H9 (cell line): ENCODE data around the gene PKD2L1. TPM values are rescaled to one million over a fixed set of nuclear protein-coding genes. Genes with fewer than 3 reads are reported as not detected.

Source experiments
- DNase-seq: peaks from one replicate; pipeline ENCODE4 v3.0.0-alpha.2; 2017
- H2AFZ ChIP-seq: one replicate; pipeline ENCODE4 v1.6.1; 2013; ENCODE audit warnings: mild to moderate bottlenecking, low read length, control low read depth, moderate library complexity
- H2AK5ac ChIP-seq: 2 replicates; pipeline ENCODE4 v1.6.1; 2013; ENCODE audit warnings: low read length, control low read depth, mixed read lengths; ENCODE audit not compliant: insufficient read length
- H2BK120ac ChIP-seq: one replicate; pipeline ENCODE4 v1.6.1; 2013; ENCODE audit warnings: low read depth, mild to moderate bottlenecking, low read length, control low read depth, inconsistent platforms; ENCODE audit not compliant: poor library complexity, severe bottlenecking
- H2BK12ac ChIP-seq: 2 replicates; pipeline ENCODE4 v1.6.1; 2013; ENCODE audit warnings: low read length, control low read depth, mixed read lengths, low read depth; ENCODE audit not compliant: insufficient read length
- H2BK15ac ChIP-seq: 2 replicates; pipeline ENCODE4 v1.6.1; 2013; ENCODE audit warnings: low read depth, low read length, control low read depth
- H2BK20ac ChIP-seq: one replicate; pipeline ENCODE4 v1.6.1; 2013; ENCODE audit warnings: low read depth, mild to moderate bottlenecking, low read length, control low read depth, inconsistent platforms; ENCODE audit not compliant: poor library complexity, severe bottlenecking
- H2BK5ac ChIP-seq: 2 replicates; pipeline ENCODE4 v1.6.1; 2013; ENCODE audit warnings: low read length, control low read depth, mixed read lengths; ENCODE audit not compliant: insufficient read length
- H3K14ac ChIP-seq: 2 replicates; pipeline ENCODE4 v1.6.1; 2013; ENCODE audit warnings: low read length, control low read depth; ENCODE audit not compliant: insufficient read depth
- H3K18ac ChIP-seq: 2 replicates; pipeline ENCODE4 v1.6.1; 2013; ENCODE audit warnings: low read depth, mild to moderate bottlenecking, mixed read lengths, low read length, control low read depth; ENCODE audit not compliant: insufficient read length
- H3K23ac ChIP-seq: 2 replicates; pipeline ENCODE4 v1.6.1; 2013; ENCODE audit warnings: low read length, control low read depth, mixed read lengths, low read depth; ENCODE audit not compliant: insufficient read length
- H3K23me2 ChIP-seq: 2 replicates; pipeline ENCODE4 v1.6.1; 2013; ENCODE audit warnings: low read depth, mild to moderate bottlenecking, mixed read lengths, low read length, control low read depth; ENCODE audit not compliant: insufficient read length, poor library complexity, severe bottlenecking
- H3K27ac ChIP-seq: 2 replicates; pipeline ENCODE4 v1.5.1; 2013; ENCODE audit warnings: low read length, control low read depth, mixed read lengths, low read depth; ENCODE audit not compliant: insufficient read length
- H3K27me3 ChIP-seq: 2 replicates; pipeline ENCODE4 v1.6.1; 2013; ENCODE audit warnings: low read length, control low read depth, inconsistent platforms; ENCODE audit not compliant: insufficient read depth
- H3K4ac ChIP-seq: 2 replicates; pipeline ENCODE4 v1.6.1; 2013; ENCODE audit warnings: low read depth, mild to moderate bottlenecking, control low read depth, inconsistent platforms, low read length, moderate library complexity
- H3K4me1 ChIP-seq: 2 replicates; pipeline ENCODE4 v1.6.1; 2013; ENCODE audit warnings: low read length, control low read depth, inconsistent platforms; ENCODE audit not compliant: insufficient read depth
- H3K4me2 ChIP-seq: 2 replicates; pipeline ENCODE4 v1.6.1; 2013; ENCODE audit warnings: low read length, control low read depth, mixed read lengths; ENCODE audit not compliant: insufficient read length, insufficient read depth
- H3K56ac ChIP-seq: 2 replicates; pipeline ENCODE4 v1.6.1; 2013; ENCODE audit warnings: low read depth, mild to moderate bottlenecking, mixed read lengths, low read length, control low read depth; ENCODE audit not compliant: insufficient read length
- H3K79me1 ChIP-seq: 2 replicates; pipeline ENCODE4 v1.6.1; 2013; ENCODE audit warnings: low read depth, mild to moderate bottlenecking, moderate library complexity, low read length, control low read depth, inconsistent platforms; ENCODE audit not compliant: insufficient read depth, poor library complexity, severe bottlenecking
- H3K79me2 ChIP-seq: 2 replicates; pipeline ENCODE4 v1.6.1; 2013; ENCODE audit warnings: low read length, control low read depth, inconsistent platforms; ENCODE audit not compliant: insufficient read depth
- H3K9ac ChIP-seq: 2 replicates; pipeline ENCODE4 v1.6.1; 2013; ENCODE audit warnings: low read length, control low read depth, mixed read lengths; ENCODE audit not compliant: insufficient read length; ENCODE audit errors: extremely low read depth
- H3K9me3 ChIP-seq: one replicate; pipeline ENCODE4 v1.6.1; 2013; ENCODE audit warnings: low read depth, low read length, inconsistent platforms; ENCODE audit not compliant: control insufficient read depth
- H3T11ph ChIP-seq: one replicate; pipeline ENCODE4 v1.6.1; 2013; ENCODE audit warnings: mild to moderate bottlenecking, low read length, control low read depth, inconsistent platforms
- H4K20me1 ChIP-seq: one replicate; pipeline ENCODE4 v1.6.1; 2013; ENCODE audit not compliant: control insufficient read depth, insufficient read length, insufficient read depth
- H4K5ac ChIP-seq: 2 replicates; pipeline ENCODE4 v1.6.1; 2013; ENCODE audit warnings: low read depth, mild to moderate bottlenecking, mixed read lengths, low read length, control low read depth; ENCODE audit not compliant: insufficient read length
- H4K8ac ChIP-seq: replicated peaks from 2 replicates; pipeline ENCODE4 v1.6.1; 2013; ENCODE audit warnings: low read length, control low read depth, mixed read lengths, low read depth; ENCODE audit not compliant: insufficient read length
- H4K91ac ChIP-seq: 2 replicates; pipeline ENCODE4 v1.6.1; 2013; ENCODE audit warnings: low read depth, mild to moderate bottlenecking, moderate library complexity, mixed read lengths, low read length, control low read depth; ENCODE audit not compliant: insufficient read length
- H3K27ac Mint-ChIP-seq, 3 experiments: 2 replicates in 2 of 3; 3 replicates in 1 of 3; pipeline ENCODE4 v1.8.0; 2020 to 2021; ENCODE audit warnings: mixed read lengths in 3 of 3, mild to moderate bottlenecking in 1 of 3, moderate library complexity in 1 of 3
- H3K27me3 Mint-ChIP-seq: 2 replicates; pipeline ENCODE4 v1.8.0; 2021; ENCODE audit warnings: low read depth, mild to moderate bottlenecking, moderate library complexity, mixed read lengths
- H3K36me3 Mint-ChIP-seq, 3 experiments: 2 replicates in 2 of 3; 3 replicates in 1 of 3; pipeline ENCODE4 v1.8.0; 2020 to 2021; ENCODE audit warnings: low read depth in 3 of 3, mixed read lengths in 3 of 3; ENCODE audit not compliant: insufficient read depth in 1 of 3
- H3K4me1 Mint-ChIP-seq, 2 experiments: 2 replicates each; pipeline ENCODE4 v1.8.0; 2020; ENCODE audit warnings: mixed read lengths in 2 of 2
- H3K4me3 Mint-ChIP-seq, 2 experiments: 2 replicates in 1 of 2; 3 replicates in 1 of 2; pipeline ENCODE4 v1.8.0; 2020 to 2021; ENCODE audit warnings: mild to moderate bottlenecking in 2 of 2, mixed read lengths in 2 of 2, moderate library complexity in 1 of 2
- H3K9me3 Mint-ChIP-seq, 2 experiments: 2 replicates in 1 of 2; 3 replicates in 1 of 2; pipeline ENCODE4 v1.8.0; 2020; ENCODE audit warnings: mild to moderate bottlenecking in 2 of 2, mixed read lengths in 2 of 2, moderate library complexity in 1 of 2
- CTCF ChIP-seq: fragments of 200-600 bp; sonication (generic); conservative IDR thresholded peaks from 3 replicates; pipeline ENCODE4 v1.8.0; 2021; ENCODE audit warnings: antibody characterized with exemption, mild to moderate bottlenecking
- WGBS: extraction: QIAGEN DNeasy Blood & Tissue Kit; methylation state at CpG from one replicate; pipeline ENCODE4 v1.1.7; 2013; ENCODE audit warnings: missing lambda C conversion rate, low lambda C conversion rate, mixed read lengths; ENCODE audit not compliant: insufficient read length; ENCODE audit errors: extremely low coverage; 5-methylcytosine and 5-hydroxymethylcytosine counted together
- total RNA-seq: library from RNA; stranded (reverse); gene quantifications from 2 replicates; pipeline ENCODE4 v1.2.1, GENCODE V29; 2021

The PKD2L1 gene
- total RNA-seq, 1 experiment from 2014 or later, result 0.20 TPM

GRCh38 chr10:100372415-100373297 lies 42.6 kb upstream of the PKD2L1 start:
- Mint-ChIP-seq H3K27ac (no peak overlapping the region), H3K4me1 (peaks cover 17 to 22% of the 10 kb centered on the region in 2 experiments), H3K9me3 (no peaks in the 10 kb centered on the region; a peak in 1 of 5 replicates), H3K27me3 (no peaks in the 10 kb centered on the region), H3K4me3 (no peak overlapping the region), H3K36me3 (peaks cover 0 to 4% (median 0%) of the 10 kb centered on the region in 3 experiments; a peak in 3 of 7 replicates)
- Histone ChIP-seq H3K23ac (no peak overlapping the region), H4K91ac (no peak overlapping the region), H3K4me2 (peak overlapping the region; percentile 81), H3K4ac (no peak overlapping the region), H4K5ac (no peak overlapping the region), H2BK20ac (no peak overlapping the region), H2AK5ac (no peak overlapping the region), H3T11ph (no peak overlapping the region), H4K20me1 (no peaks in the 10 kb centered on the region), H3K27ac (peak overlapping the region; percentile 57), H3K4me1 (peaks cover 10% of the 10 kb centered on the region; the same call in 1 of the 2 replicates), H3K18ac (peak overlapping the region; percentile 76), H3K9ac (peak overlapping the region; percentile 79), H3K79me2 (peaks cover 5% of the 10 kb centered on the region; the same call in 1 of the 2 replicates), H2BK120ac (no peak overlapping the region), H3K9me3 (no peaks in the 10 kb centered on the region), H2AFZ (no peak overlapping the region), H2BK12ac (no peak overlapping the region), H3K14ac (peak overlapping the region; percentile 74; the same call in 1 of the 2 replicates), H3K23me2 (peaks cover 13% of the 10 kb centered on the region), H2BK5ac (no peak overlapping the region), H2BK15ac (no peak overlapping the region), H3K27me3 (no peaks in the 10 kb centered on the region), H3K56ac (no peak overlapping the region), H4K8ac (no peak overlapping the region), H3K79me1 (no peaks in the 10 kb centered on the region)
- TF ChIP-seq CTCF, result no peak
- no peak for DNase-seq
- no CpG with 5 or more reads among the region's 16 CpGs for WGBS
